Measurements from ENCODE around the gene POLR1A.

POLR1A gene

DNA sequence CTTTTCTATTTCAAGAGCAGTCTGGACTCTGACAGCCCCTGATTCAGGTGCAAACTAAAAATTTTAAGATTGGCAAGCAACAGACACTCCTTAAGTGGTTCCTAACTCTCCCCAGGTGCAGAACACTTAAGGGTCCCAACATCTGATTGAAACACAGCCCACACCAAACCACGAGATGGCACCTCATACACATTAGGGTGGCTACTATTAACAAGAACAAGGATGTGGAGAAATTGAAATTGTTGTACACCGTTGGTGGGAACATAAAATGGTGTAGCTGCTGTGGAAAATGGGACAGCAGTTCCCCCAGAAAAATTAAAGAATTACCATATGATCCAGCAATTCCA is 82.3 kb downstream of the POLR1A start:
- H3K4me1 ChIP-seq (ENCODE audit: control insufficient read depth, insufficient read depth, low read length), result no peaks in the 10 kb centered on the region
- POLR2A ChIA-PET, result interaction anchor here (0.7 kb wide), 1 partner anchor 104 kb away, joined by 3 read pairs; no protein-coding TSS in a partner anchor
- no peak overlapping the region for H3K27ac ChIP-seq (ENCODE audit: extremely low read depth, low read depth, low read length)
- no peaks in the 10 kb centered on the region for H3K9me3 ChIP-seq (ENCODE audit: control insufficient read depth, insufficient read depth, low read depth, low read length)
- no peak overlapping the region for H3K4me3 ChIP-seq (ENCODE audit: low read depth, low read length)
- CTCF ChIA-PET, result interaction anchor here (1.4 to 1.9 kb wide), 2 partner anchors 134 to 210 kb away, joined by 4 to 10 read pairs; partner anchors contain the start of gene ST3GAL5
- TF ChIP-seq OSR2 (tag by site-specific recombination; IDR thresholded peaks at IDR 0.05), result no peak
- no peak for TF ChIP-seq ZNF777 (tag by site-specific recombination; IDR thresholded peaks at IDR 0.05; ENCODE audit: borderline replicate concordance)
- TF ChIP-seq ZNF350 (tag by site-specific recombination; IDR thresholded peaks at IDR 0.05), result no peak
- TF ChIP-seq, protein P1, sequence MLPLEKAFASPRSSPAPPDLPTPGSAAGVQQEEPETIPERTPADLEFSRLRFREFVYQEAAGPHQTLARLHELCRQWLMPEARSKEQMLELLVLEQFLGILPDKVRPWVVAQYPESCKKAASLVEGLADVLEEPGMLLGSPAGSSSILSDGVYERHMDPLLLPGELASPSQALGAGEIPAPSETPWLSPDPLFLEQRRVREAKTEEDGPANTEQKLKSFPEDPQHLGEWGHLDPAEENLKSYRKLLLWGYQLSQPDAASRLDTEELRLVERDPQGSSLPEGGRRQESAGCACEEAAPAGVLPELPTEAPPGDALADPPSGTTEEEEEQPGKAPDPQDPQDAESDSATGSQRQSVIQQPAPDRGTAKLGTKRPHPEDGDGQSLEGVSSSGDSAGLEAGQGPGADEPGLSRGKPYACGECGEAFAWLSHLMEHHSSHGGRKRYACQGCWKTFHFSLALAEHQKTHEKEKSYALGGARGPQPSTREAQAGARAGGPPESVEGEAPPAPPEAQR (tag by site-specific recombination; IDR thresholded peaks at IDR 0.05), result no peak
- TF ChIP-seq KLF16 (tag by site-specific recombination; IDR thresholded peaks at IDR 0.05), result no peak
- TF ChIP-seq ZNF148 (tag by site-specific recombination; IDR thresholded peaks at IDR 0.05; ENCODE audit: borderline replicate concordance), result no peak
- peaks cover 8 to 44% of the 10 kb centered on the region in 2 experiments; a peak in 2 of 3 replicates for H3K36me3 ChIP-seq (ENCODE audit: control insufficient read depth in 2 of 2, insufficient read depth in 1 of 2, low read length in 2 of 2)

DNA sequence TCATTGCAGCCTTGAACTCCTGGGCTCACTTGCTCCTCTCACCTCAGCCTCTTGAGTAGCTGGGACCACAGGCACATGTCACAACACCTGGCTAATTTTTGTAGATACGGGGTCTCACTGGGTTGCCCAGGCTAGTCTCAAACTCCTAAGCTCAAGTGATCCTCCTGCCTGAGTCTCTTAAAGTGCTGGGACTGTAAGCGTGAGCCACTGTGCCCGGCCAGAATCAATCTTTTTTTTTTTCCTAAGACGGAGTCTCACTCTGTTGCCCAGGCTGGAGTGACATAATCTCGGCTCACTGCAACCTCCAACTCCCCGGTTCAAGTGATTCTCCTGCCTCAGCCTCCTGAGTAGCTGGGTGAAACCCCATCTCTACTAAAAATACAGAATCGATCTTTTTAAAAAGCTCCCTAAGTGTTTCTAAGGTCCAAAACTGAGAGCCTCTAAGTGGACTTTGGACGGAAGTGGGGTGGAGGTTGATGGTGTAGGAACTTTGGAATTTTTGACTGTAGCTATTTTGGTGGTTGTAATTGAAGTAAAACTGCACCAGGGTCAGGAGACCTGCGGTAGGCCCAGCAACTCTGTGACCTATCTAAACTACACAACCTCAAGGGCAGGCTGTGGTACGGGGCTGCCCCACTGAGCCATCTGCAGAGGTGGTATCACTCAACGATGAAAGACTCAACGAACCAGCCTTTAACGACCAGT is 82.9 kb downstream of the POLR1A start:
- CTCF ChIA-PET, result interaction anchor here (1.0 to 1.9 kb wide), 3 partner anchors 58 to 209 kb away, joined by 3 to 10 read pairs (median 4); partner anchors contain the start of gene ST3GAL5
- POLR2A ChIA-PET, result interaction anchor here (0.7 kb wide), 2 partner anchors 19 to 104 kb away, joined by 3 read pairs; no protein-coding TSS in a partner anchor
- Histone ChIP-seq H3K27ac (ENCODE audit: extremely low read depth, low read depth, low read length) (no peak overlapping the region), H3K9me3 (ENCODE audit: control insufficient read depth, insufficient read depth, low read depth, low read length) (no peaks in the 10 kb centered on the region), H3K36me3 (ENCODE audit: control insufficient read depth in 2 of 2, insufficient read depth in 1 of 2, low read length in 2 of 2) (peaks cover 8 to 39% of the 10 kb centered on the region in 2 experiments; a peak in 2 of 3 replicates), H3K4me1 (ENCODE audit: control insufficient read depth, insufficient read depth, low read length) (no peaks in the 10 kb centered on the region), H3K4me3 (ENCODE audit: low read depth, low read length) (no peak overlapping the region)
- TF ChIP-seq ZSCAN4 (tag by site-specific recombination; IDR thresholded peaks at IDR 0.05) (no peak), ZNF76 (tag by site-specific recombination; IDR thresholded peaks at IDR 0.05; ENCODE audit: borderline replicate concordance, low read depth) (no peak), ZNF132 (tag by site-specific recombination; IDR thresholded peaks at IDR 0.05; ENCODE audit: borderline replicate concordance) (no peak), ZNF280D (tag by site-specific recombination; IDR thresholded peaks at IDR 0.05) (no peak), OSR2 (tag by site-specific recombination; IDR thresholded peaks at IDR 0.05) (no peak), ZNF391 (tag by site-specific recombination; IDR thresholded peaks at IDR 0.05; ENCODE audit: borderline replicate concordance, low read depth) (no peak), ZNF157 (tag by site-specific recombination; IDR thresholded peaks at IDR 0.05) (no peak), REST (tag by site-specific recombination; IDR thresholded peaks at IDR 0.05) (no peak), ZNF654 (tag by site-specific recombination; IDR thresholded peaks at IDR 0.05; ENCODE audit: low read depth) (no peak), ZNF610 (tag by site-specific recombination; IDR thresholded peaks at IDR 0.05; ENCODE audit: borderline replicate concordance) (no peak), ZNF341 (tag by site-specific recombination; IDR thresholded peaks at IDR 0.05; ENCODE audit: low read depth) (no peak), ZNF302 (tag by site-specific recombination; IDR thresholded peaks at IDR 0.05; ENCODE audit: low read depth) (no peak), PRDM6 (tag by site-specific recombination; IDR thresholded peaks at IDR 0.05) (no peak)
